CD14-positive monocyte (primary cell): ENCODE results near the gene GPR143. TPM values are rescaled to one million over a fixed set of nuclear protein-coding genes. Genes with fewer than 3 reads are reported as not detected.

ENCODE experiments used
- DNase-seq, 3 donors: peaks; one replicate each; pipeline ENCODE4 v3.0.0-alpha.2; 2011 to 2022
- H2AFZ ChIP-seq: 2 replicates; pipeline ENCODE4 v1.6.0; 2012; ENCODE audit warnings: mild to moderate bottlenecking, low read depth, low read length, inconsistent platforms; ENCODE audit not compliant: insufficient read depth, poor library complexity, severe bottlenecking
- H3K27ac ChIP-seq, 2 donors: 1 replicate in 1 of 2; 2 replicates in 1 of 2; pipeline ENCODE4 v1.5.1; 2012 to 2013; ENCODE audit warnings: low read length in 2 of 2, control low read depth in 1 of 2, inconsistent platforms in 1 of 2, low read depth in 1 of 2, mild to moderate bottlenecking in 1 of 2
- H3K27me3 ChIP-seq, 2 donors: one replicate each; pipeline versions ENCODE4 v1.6.0 to v1.6.1; 2011 to 2013; ENCODE audit warnings: low read length in 2 of 2; ENCODE audit not compliant: control insufficient read depth in 2 of 2, insufficient read depth in 2 of 2
- H3K36me3 ChIP-seq, 2 donors: replicated peaks in 1 of 2; 1 replicate in 1 of 2; 2 replicates in 1 of 2; pipeline versions ENCODE4 v1.5.1 to v1.6.1; 2012 to 2013; ENCODE audit warnings: low read length in 2 of 2, control low read depth in 1 of 2, inconsistent platforms in 1 of 2, mild to moderate bottlenecking in 1 of 2; ENCODE audit not compliant: insufficient read depth in 2 of 2, control insufficient read depth in 1 of 2
- H3K4me1 ChIP-seq, 2 donors: 1 replicate in 1 of 2; 2 replicates in 1 of 2; pipeline versions ENCODE4 v1.5.1 to v1.6.1; 2012 to 2013; ENCODE audit warnings: low read length in 2 of 2, control low read depth in 1 of 2, inconsistent platforms in 1 of 2, mild to moderate bottlenecking in 1 of 2, moderate library complexity in 1 of 2; ENCODE audit not compliant: insufficient read depth in 2 of 2, control insufficient read depth in 1 of 2
- H3K4me2 ChIP-seq: replicated peaks from 2 replicates; pipeline ENCODE3; 2012; ENCODE audit warnings: low read length, moderate library complexity, mild to moderate bottlenecking; ENCODE audit not compliant: poor library complexity, severe bottlenecking; ENCODE audit errors: extremely low read depth
- H3K4me3 ChIP-seq, 3 experiments: fragments of 200-600 bp in 1 of 3; sonication (generic) in 1 of 3; replicated peaks in 1 of 3; 1 replicate in 2 of 3; 2 replicates in 1 of 3; pipeline ENCODE4 v1.5.1; 2011 to 2013; ENCODE audit warnings: low read length in 3 of 3, mild to moderate bottlenecking in 3 of 3, control low read depth in 2 of 3, low read depth in 2 of 3, inconsistent platforms in 1 of 3, moderate library complexity in 1 of 3
- H3K79me2 ChIP-seq: 2 replicates; pipeline ENCODE4 v1.6.0; 2012; ENCODE audit warnings: mild to moderate bottlenecking, control low read depth, inconsistent platforms, low read length, moderate library complexity; ENCODE audit not compliant: insufficient read depth
- H3K9ac ChIP-seq: 2 replicates; pipeline ENCODE4 v1.6.0; 2017; ENCODE audit warnings: low read length, mild to moderate bottlenecking; ENCODE audit not compliant: insufficient read depth, poor library complexity, severe bottlenecking
- H3K9me3 ChIP-seq, 2 donors: replicated peaks in 1 of 2; 1 replicate in 1 of 2; 2 replicates in 1 of 2; pipeline versions ENCODE4 v1.5.1 to v1.6.1; 2012 to 2013; ENCODE audit warnings: low read length in 2 of 2, control low read depth in 1 of 2; ENCODE audit not compliant: control insufficient read depth in 1 of 2, insufficient read depth in 1 of 2
- H4K20me1 ChIP-seq: 2 replicates; pipeline ENCODE4 v1.6.0; 2012; ENCODE audit warnings: mild to moderate bottlenecking, low read length, control low read depth, moderate library complexity; ENCODE audit not compliant: insufficient read depth
- H3K27ac Mint-ChIP-seq, 7 donors: one replicate each; pipeline ENCODE4 v1.8.0; 2020; ENCODE audit warnings: mild to moderate bottlenecking in 7 of 7, mixed read lengths in 7 of 7, moderate library complexity in 6 of 7, inconsistent platforms in 2 of 7
- H3K27me3 Mint-ChIP-seq, 3 donors: one replicate each; pipeline ENCODE4 v1.8.0; 2021 to 2022; ENCODE audit warnings: low read depth in 3 of 3, mild to moderate bottlenecking in 3 of 3, mixed read lengths in 3 of 3, moderate library complexity in 3 of 3, inconsistent platforms in 1 of 3
- H3K36me3 Mint-ChIP-seq, 2 donors: one replicate each; pipeline ENCODE4 v1.8.0; 2020; ENCODE audit warnings: mixed read lengths in 2 of 2, inconsistent platforms in 1 of 2, mild to moderate bottlenecking in 1 of 2
- H3K4me1 Mint-ChIP-seq: one replicate; pipeline ENCODE4 v1.8.0; 2020; ENCODE audit warnings: mild to moderate bottlenecking, mixed read lengths
- H3K4me3 Mint-ChIP-seq, 2 donors: one replicate each; pipeline ENCODE4 v1.8.0; 2020; ENCODE audit warnings: mild to moderate bottlenecking in 2 of 2, mixed read lengths in 2 of 2, moderate library complexity in 1 of 2
- H3K9me3 Mint-ChIP-seq, 7 donors: one replicate each; pipeline ENCODE4 v1.8.0; 2020 to 2022; ENCODE audit warnings: mixed read lengths in 7 of 7, mild to moderate bottlenecking in 6 of 7, moderate library complexity in 6 of 7, inconsistent platforms in 2 of 7
- CTCF ChIP-seq: fragments of 200-600 bp; IDR thresholded peaks from one replicate; pipeline ENCODE4 v1.8.0; 2022; ENCODE audit warnings: antibody characterized with exemption, mild to moderate bottlenecking
- WGBS: methylation state at CpG from one replicate; pipeline ENCODE4 v1.1.5; 2013; ENCODE audit warnings: missing lambda C conversion rate; ENCODE audit not compliant: insufficient coverage; 5-methylcytosine and 5-hydroxymethylcytosine counted together
- intact Hi-C, 2 donors: fragments of 100-400 bp; cut with micrococcal nuclease; formaldehyde crosslinking; loops; one replicate each; pipeline versions ENCODE4 v1.15.0 to v1.15.1; 2023
- polyA plus RNA-seq, 3 donors: library from polyadenylated mRNA; depleted of rRNA in 1 of 3; unstranded in 2 of 3; stranded (reverse) in 1 of 3; fragments of 300-500 nt in 2 of 3; fragments of >200 nt in 1 of 3; fragmentation: Illumina TruSeq in 2 of 3; gene quantifications; 1 replicate in 2 of 3; 2 replicates in 1 of 3; pipeline ENCODE4 v1.2.3, GENCODE V29; 2012 to 2021

GPR143 gene
- polyA plus RNA-seq, 3 donors = not detected

- no peak for TF ChIP-seq CTCF
- H4K20me1 ChIP-seq = no peaks in the 10 kb centered on the region
- peaks cover 0 to 5% (median 0%) of the 10 kb centered on the region in 7 donors for H3K9me3 Mint-ChIP-seq
- intact Hi-C loops = no loop called here
- no peak overlapping the region for H3K27ac Mint-ChIP-seq
- H3K79me2 ChIP-seq = no peaks in the 10 kb centered on the region
- no peaks in the 10 kb centered on the region for H3K36me3 Mint-ChIP-seq
- WGBS = no CpG with 5 or more reads among the region's 3 CpGs
- H3K27ac ChIP-seq = no peak overlapping the region
- no peak for DNase-seq
- H3K4me3 ChIP-seq = no peak overlapping the region
- no peak overlapping the region for H3K4me3 Mint-ChIP-seq
- no peaks in the 10 kb centered on the region for H3K4me1 Mint-ChIP-seq
- no peak overlapping the region for H2AFZ ChIP-seq
- H3K4me2 ChIP-seq = no peak overlapping the region
- H3K27me3 Mint-ChIP-seq = peaks cover 3 to 26% (median 4%) of the 10 kb centered on the region in 3 donors
- H3K27me3 ChIP-seq = no peaks in the 10 kb centered on the region
- no peaks in the 10 kb centered on the region for H3K9me3 ChIP-seq
- no peaks in the 10 kb centered on the region for H3K36me3 ChIP-seq
- no peaks in the 10 kb centered on the region for H3K4me1 ChIP-seq
- H3K9ac ChIP-seq = no peak overlapping the region
Observed at GRCh38 chrX:9738151-9738550, 27.5 kb downstream of the GPR143 start.

GRCh38 chrX:9737363-9737762, 28.3 kb downstream of the GPR143 start:
- H3K9ac ChIP-seq = no peak overlapping the region

More at GRCh38 chrX:9737363-9737762, 28.3 kb downstream of the GPR143 start:
- Histone ChIP-seq H3K4me1 (no peaks in the 10 kb centered on the region), H3K27ac (no peak overlapping the region), H3K4me2 (no peak overlapping the region), H3K4me3 (no peak overlapping the region), H3K36me3 (no peaks in the 10 kb centered on the region), H4K20me1 (no peaks in the 10 kb centered on the region), H2AFZ (no peak overlapping the region), H3K27me3 (no peaks in the 10 kb centered on the region), H3K79me2 (no peaks in the 10 kb centered on the region), H3K9me3 (no peaks in the 10 kb centered on the region)
- 100% methylated on average over 2 of the region's 7 CpGs for WGBS
- Mint-ChIP-seq H3K36me3 (no peaks in the 10 kb centered on the region), H3K27me3 (peaks cover 2 to 24% (median 4%) of the 10 kb centered on the region in 3 donors), H3K27ac (no peak overlapping the region), H3K4me1 (no peaks in the 10 kb centered on the region), H3K9me3 (peaks cover 0 to 2% (median 0%) of the 10 kb centered on the region in 7 donors), H3K4me3 (no peak overlapping the region)
- intact Hi-C loops = no loop called here
- no peak for TF ChIP-seq CTCF
- DNase-seq = no peak
